ENCODE data around the gene LRRC7.
A peak's percentile ranks its signal among the peaks of the same experiment; 100 is the strongest.

The LRRC7 gene

DNA sequence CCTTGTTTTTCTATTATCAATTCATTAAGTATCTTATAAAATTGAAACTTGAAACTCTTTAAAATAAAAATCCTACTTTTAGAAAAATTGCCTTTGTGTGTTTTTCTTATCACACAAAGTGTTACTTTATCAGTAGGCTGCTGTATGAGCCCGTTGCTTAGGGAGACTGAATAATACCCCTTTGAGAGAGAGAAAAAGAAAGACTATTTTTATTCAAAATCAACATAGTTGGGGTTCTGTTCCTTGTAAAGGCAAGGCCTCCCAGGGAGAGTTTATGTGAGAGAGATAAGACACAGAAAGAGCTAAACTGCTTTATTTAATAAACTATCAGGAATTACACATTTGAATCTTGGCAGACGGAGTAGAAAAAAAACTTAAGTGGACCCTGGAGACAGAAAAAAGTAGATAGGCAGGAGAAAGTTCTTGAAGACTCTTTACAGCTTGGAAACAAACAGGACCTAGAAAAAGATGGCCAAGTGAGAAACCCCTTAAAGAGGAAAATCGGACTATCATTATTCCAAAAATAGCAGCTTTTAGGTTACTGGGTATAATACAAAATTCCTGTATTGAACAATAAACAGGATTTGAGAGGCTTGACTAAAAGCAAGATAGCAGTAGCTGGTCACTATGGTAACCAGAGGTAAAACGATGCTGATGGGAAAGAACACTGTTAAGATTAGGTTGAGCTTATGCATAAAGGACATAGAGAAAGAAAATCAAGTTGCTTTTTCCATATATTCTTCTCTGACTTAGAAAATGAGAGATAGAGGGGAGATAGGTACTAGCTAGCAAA is 170.9 kb downstream of the LRRC7 start:
- no peak overlapping the region for H3K4ac ChIP-seq (ENCODE audit: low read length)
- H2BK5ac ChIP-seq (ENCODE audit: low read length), result no peak overlapping the region
- no peak overlapping the region for H3K18ac ChIP-seq (ENCODE audit: low read length)
- no peak overlapping the region for H4K8ac ChIP-seq (ENCODE audit: low read depth, low read length)
- H3K27me3 ChIP-seq (ENCODE audit: control insufficient read depth in 3 of 3, insufficient read depth in 3 of 3, low read depth in 1 of 3, low read length in 3 of 3), result no peaks in the 10 kb centered on the region
- no CpG with 5 or more reads among the region's 4 CpGs for WGBS, 2 donors (ENCODE audit: extremely low coverage in 2 of 2, insufficient read length in 2 of 2, insufficient replicate concordance in 1 of 2)
- H2BK120ac ChIP-seq (ENCODE audit: low read depth, low read length), result no peak overlapping the region
- H3K4me2 ChIP-seq (ENCODE audit: insufficient read depth, low read length, poor library complexity, severe bottlenecking), result no peak overlapping the region
- no peak overlapping the region for H3K23ac ChIP-seq (ENCODE audit: low read depth, low read length, poor library complexity)
- no peak overlapping the region for H2BK15ac ChIP-seq (ENCODE audit: low read length)
- no peak overlapping the region for H3K27ac ChIP-seq (replicated peaks; ENCODE audit: low read length)
- no peaks in the 10 kb centered on the region for H3K79me1 ChIP-seq (ENCODE audit: low read depth, low read length)
- DNase-seq (ENCODE audit: low spot score), result no peak
- no peak overlapping the region for H3K4me3 ChIP-seq (ENCODE audit: low read length in 2 of 2)
- H3K9ac ChIP-seq (ENCODE audit: low read depth, low read length, poor library complexity), result no peak overlapping the region
- H3K9me3 ChIP-seq (replicated peaks in 1 of 2; ENCODE audit: control insufficient read depth in 2 of 2, insufficient read depth in 1 of 2, low read depth in 1 of 2, low read length in 2 of 2), result peaks cover 3 to 5% of the 10 kb centered on the region in 2 donors
- H3K36me3 ChIP-seq (replicated peaks in 1 of 2; ENCODE audit: control insufficient read depth in 2 of 2, insufficient read depth in 2 of 2, low read length in 2 of 2), result no peaks in the 10 kb centered on the region
- no peak overlapping the region for H2AK5ac ChIP-seq (ENCODE audit: low read depth, low read length)
- peak overlapping the region; percentile 34 for H2AFZ ChIP-seq (ENCODE audit: low read length)
- peaks cover 0 to 14% of the 10 kb centered on the region in 2 donors for H3K4me1 ChIP-seq (ENCODE audit: control insufficient read depth in 2 of 2, insufficient read depth in 1 of 2, low read depth in 1 of 2, low read length in 2 of 2)
- no peak overlapping the region for H4K91ac ChIP-seq (ENCODE audit: low read depth, low read length, poor library complexity)
- no peak overlapping the region for H3K14ac ChIP-seq (ENCODE audit: low read length)
- no peak overlapping the region for H2BK12ac ChIP-seq (ENCODE audit: low read length)

DNA sequence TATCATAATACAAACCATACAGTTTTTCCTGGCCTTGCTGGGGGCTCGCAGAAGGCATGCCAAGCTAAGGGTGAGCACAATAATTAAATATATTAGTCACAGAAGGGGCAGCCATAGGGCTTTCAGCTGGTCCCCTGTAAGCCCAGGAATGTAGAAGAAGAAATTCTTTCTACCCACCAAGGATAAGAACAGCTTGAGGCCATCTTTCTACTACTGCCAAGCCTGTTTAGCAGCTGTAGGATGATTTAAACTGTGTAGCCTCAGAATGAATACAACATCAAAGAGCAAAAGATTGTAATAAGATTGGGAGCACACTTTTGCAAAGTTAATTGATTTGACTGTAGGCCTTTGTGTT is 171.5 kb downstream of the LRRC7 start:
- DNase-seq (ENCODE audit: low spot score), result no peak
- no CpG with 5 or more reads among the region's 1 CpG for WGBS, 2 donors (ENCODE audit: extremely low coverage in 2 of 2, insufficient read length in 2 of 2, insufficient replicate concordance in 1 of 2)

DNA sequence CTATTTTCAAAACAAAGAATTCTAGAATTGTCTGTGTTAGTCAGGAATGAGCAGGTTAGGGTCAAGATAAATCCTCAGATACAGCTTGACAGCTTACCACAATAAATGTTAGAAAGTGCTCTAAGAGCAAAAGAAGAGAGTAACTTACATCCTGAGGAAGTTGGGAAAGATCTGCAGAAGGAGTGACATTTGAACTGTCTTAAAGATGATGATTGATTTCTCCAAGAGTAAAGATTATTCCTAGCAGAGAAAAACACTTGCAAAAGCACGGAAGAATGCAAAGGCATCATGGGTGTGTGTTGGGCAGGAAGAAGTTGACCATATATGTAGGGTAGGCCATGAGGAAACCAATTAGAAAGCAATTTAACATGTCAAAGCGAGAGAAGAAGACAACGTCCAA is 175.4 kb downstream of the LRRC7 start:
- no peaks in the 10 kb centered on the region for H3K36me3 ChIP-seq (replicated peaks in 1 of 2; ENCODE audit: control insufficient read depth in 2 of 2, insufficient read depth in 2 of 2, low read length in 2 of 2)

More for the DNA sequence above, 171.5 kb downstream of the LRRC7 start:
- Histone ChIP-seq H3K14ac (ENCODE audit: low read length) (no peak overlapping the region), H4K91ac (ENCODE audit: low read depth, low read length, poor library complexity) (no peak overlapping the region), H3K4me2 (ENCODE audit: insufficient read depth, low read length, poor library complexity, severe bottlenecking) (no peak overlapping the region), H3K36me3 (replicated peaks in 1 of 2; ENCODE audit: control insufficient read depth in 2 of 2, insufficient read depth in 2 of 2, low read length in 2 of 2) (no peaks in the 10 kb centered on the region), H3K9ac (ENCODE audit: low read depth, low read length, poor library complexity) (no peak overlapping the region), H3K27ac (replicated peaks; ENCODE audit: low read length) (no peak overlapping the region), H3K4me3 (ENCODE audit: low read length in 2 of 2) (no peak overlapping the region), H2BK15ac (ENCODE audit: low read length) (no peak overlapping the region), H3K4me1 (ENCODE audit: control insufficient read depth in 2 of 2, insufficient read depth in 1 of 2, low read depth in 1 of 2, low read length in 2 of 2) (peaks cover 0 to 14% of the 10 kb centered on the region in 2 donors), H2BK5ac (ENCODE audit: low read length) (no peak overlapping the region), H3K27me3 (ENCODE audit: control insufficient read depth in 3 of 3, insufficient read depth in 3 of 3, low read depth in 1 of 3, low read length in 3 of 3) (no peaks in the 10 kb centered on the region), H3K18ac (ENCODE audit: low read length) (no peak overlapping the region), H2AK5ac (ENCODE audit: low read depth, low read length) (no peak overlapping the region), H3K4ac (ENCODE audit: low read length) (no peak overlapping the region), H3K9me3 (replicated peaks in 1 of 2; ENCODE audit: control insufficient read depth in 2 of 2, insufficient read depth in 1 of 2, low read depth in 1 of 2, low read length in 2 of 2) (peaks cover 3 to 5% of the 10 kb centered on the region in 2 donors), H2BK12ac (ENCODE audit: low read length) (no peak overlapping the region), H4K8ac (ENCODE audit: low read depth, low read length) (no peak overlapping the region), H3K79me1 (ENCODE audit: low read depth, low read length) (no peaks in the 10 kb centered on the region), H2BK120ac (ENCODE audit: low read depth, low read length) (no peak overlapping the region), H3K23ac (ENCODE audit: low read depth, low read length, poor library complexity) (no peak overlapping the region), H2AFZ (ENCODE audit: low read length) (peak overlapping the region; percentile 34)

DNA sequence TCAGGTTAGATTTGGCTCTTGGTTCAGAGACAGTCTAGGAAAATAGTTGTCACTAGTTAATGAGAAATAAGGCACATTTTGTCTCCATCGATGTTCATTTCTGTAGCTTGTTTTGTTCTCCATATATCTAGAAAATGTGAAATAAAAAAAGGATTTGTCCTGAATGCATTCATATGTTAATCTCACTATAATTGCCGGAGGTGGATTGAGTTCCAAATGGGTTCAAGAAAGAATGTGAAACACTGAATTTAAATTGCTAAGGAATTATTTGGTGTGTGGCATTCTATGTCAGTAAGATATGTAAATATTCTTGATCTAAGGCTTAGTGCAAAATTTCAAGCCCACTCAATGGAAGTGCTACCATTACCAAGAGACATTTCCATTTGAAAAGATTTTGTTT is 176.7 kb downstream of the LRRC7 start:
- Histone ChIP-seq H3K36me3 (replicated peaks in 1 of 2; ENCODE audit: control insufficient read depth in 2 of 2, insufficient read depth in 2 of 2, low read length in 2 of 2) (no peaks in the 10 kb centered on the region), H3K4me3 (ENCODE audit: low read length in 2 of 2) (no peak overlapping the region), H3K27me3 (ENCODE audit: control insufficient read depth in 3 of 3, insufficient read depth in 3 of 3, low read depth in 1 of 3, low read length in 3 of 3) (no peaks in the 10 kb centered on the region), H2BK12ac (ENCODE audit: low read length) (no peak overlapping the region), H2AFZ (ENCODE audit: low read length) (no peak overlapping the region), H2BK120ac (ENCODE audit: low read depth, low read length) (no peak overlapping the region), H3K9me3 (replicated peaks in 1 of 2; ENCODE audit: control insufficient read depth in 2 of 2, insufficient read depth in 1 of 2, low read depth in 1 of 2, low read length in 2 of 2) (no peaks in the 10 kb centered on the region), H3K4ac (ENCODE audit: low read length) (no peak overlapping the region), H3K79me1 (ENCODE audit: low read depth, low read length) (no peaks in the 10 kb centered on the region), H3K23ac (ENCODE audit: low read depth, low read length, poor library complexity) (no peak overlapping the region), H2BK5ac (ENCODE audit: low read length) (no peak overlapping the region), H4K8ac (ENCODE audit: low read depth, low read length) (no peak overlapping the region), H2AK5ac (ENCODE audit: low read depth, low read length) (no peak overlapping the region), H3K9ac (ENCODE audit: low read depth, low read length, poor library complexity) (no peak overlapping the region), H3K14ac (ENCODE audit: low read length) (no peak overlapping the region), H3K27ac (replicated peaks; ENCODE audit: low read length) (no peak overlapping the region), H4K91ac (ENCODE audit: low read depth, low read length, poor library complexity) (no peak overlapping the region), H3K4me2 (ENCODE audit: insufficient read depth, low read length, poor library complexity, severe bottlenecking) (no peak overlapping the region), H2BK15ac (ENCODE audit: low read length) (no peak overlapping the region), H3K4me1 (ENCODE audit: control insufficient read depth in 2 of 2, insufficient read depth in 1 of 2, low read depth in 1 of 2, low read length in 2 of 2) (peaks cover 0 to under 1% of the 10 kb centered on the region in 2 donors), H3K18ac (ENCODE audit: low read length) (no peak overlapping the region)
- DNase-seq (ENCODE audit: low spot score), result no peak
- no CpG with 5 or more reads among the region's 2 CpGs for WGBS, 2 donors (ENCODE audit: extremely low coverage in 2 of 2, insufficient read length in 2 of 2, insufficient replicate concordance in 1 of 2)

More for the DNA sequence above, 175.4 kb downstream of the LRRC7 start:
- Histone ChIP-seq H4K8ac (ENCODE audit: low read depth, low read length) (no peak overlapping the region), H3K4ac (ENCODE audit: low read length) (no peak overlapping the region), H3K4me1 (ENCODE audit: control insufficient read depth in 2 of 2, insufficient read depth in 1 of 2, low read depth in 1 of 2, low read length in 2 of 2) (peaks cover 0 to 11% of the 10 kb centered on the region in 2 donors), H3K27me3 (ENCODE audit: control insufficient read depth in 3 of 3, insufficient read depth in 3 of 3, low read depth in 1 of 3, low read length in 3 of 3) (no peaks in the 10 kb centered on the region), H2AFZ (ENCODE audit: low read length) (peak overlapping the region; percentile 36), H3K4me2 (ENCODE audit: insufficient read depth, low read length, poor library complexity, severe bottlenecking) (no peak overlapping the region), H3K18ac (ENCODE audit: low read length) (no peak overlapping the region), H2BK15ac (ENCODE audit: low read length) (no peak overlapping the region), H4K91ac (ENCODE audit: low read depth, low read length, poor library complexity) (no peak overlapping the region), H3K9me3 (replicated peaks in 1 of 2; ENCODE audit: control insufficient read depth in 2 of 2, insufficient read depth in 1 of 2, low read depth in 1 of 2, low read length in 2 of 2) (no peaks in the 10 kb centered on the region), H3K79me1 (ENCODE audit: low read depth, low read length) (no peaks in the 10 kb centered on the region), H3K9ac (ENCODE audit: low read depth, low read length, poor library complexity) (no peak overlapping the region), H2BK12ac (ENCODE audit: low read length) (no peak overlapping the region), H3K4me3 (ENCODE audit: low read length in 2 of 2) (no peak overlapping the region), H3K23ac (ENCODE audit: low read depth, low read length, poor library complexity) (no peak overlapping the region), H3K27ac (replicated peaks; ENCODE audit: low read length) (no peak overlapping the region), H2BK120ac (ENCODE audit: low read depth, low read length) (no peak overlapping the region), H2AK5ac (ENCODE audit: low read depth, low read length) (no peak overlapping the region), H3K14ac (ENCODE audit: low read length) (no peak overlapping the region), H2BK5ac (ENCODE audit: low read length) (no peak overlapping the region)
- DNase-seq (ENCODE audit: low spot score), result no peak
- no CpG with 5 or more reads among the region's 3 CpGs for WGBS, 2 donors (ENCODE audit: extremely low coverage in 2 of 2, insufficient read length in 2 of 2, insufficient replicate concordance in 1 of 2)

Measured in neuronal stem cell (in vitro differentiated cells).